Measurements from ENCODE around the gene TECTA.
"Not testable (repeated sequence)": the region's sequence is repeated elsewhere in the genome, so short reads cannot be mapped to it uniquely, and the experiment has no call there.

TECTA gene

GRCh38 chr11:121129362-121130340, 28.6 kb downstream of the TECTA start:
- DNase-seq (ENCODE audit: low read depth) = no peak

GRCh38 chr11:121131656-121132055, 30.6 kb downstream of the TECTA start:
- DNase-seq (ENCODE audit: low read depth) = no peak

GRCh38 chr11:121132211-121132976, 31.4 kb downstream of the TECTA start:
- DNase-seq (ENCODE audit: low read depth) = no peak

- no peak for DNase-seq (ENCODE audit: low read depth)
These were observed 33.8 kb downstream of the TECTA start for GRCh38 chr11:121134741-121135312.

- no peak for DNase-seq (ENCODE audit: low read depth)
These were observed 36.0 kb downstream of the TECTA start for GRCh38 chr11:121137005-121137404.

GRCh38 chr11:121138259-121138658, 37.2 kb downstream of the TECTA start:
- no peak for DNase-seq (ENCODE audit: low read depth)

- DNase-seq (ENCODE audit: low read depth) = no peak
These were observed 39.3 kb downstream of the TECTA start for GRCh38 chr11:121140369-121140768.

GRCh38 chr11:121141066-121141465, 40.0 kb downstream of the TECTA start:
- DNase-seq (ENCODE audit: low read depth) = no peak

- DNase-seq (ENCODE audit: low read depth) = no peak
These were observed 42.9 kb downstream of the TECTA start for GRCh38 chr11:121143921-121144320.

- DNase-seq (ENCODE audit: low read depth) = no peak
These were observed 43.7 kb downstream of the TECTA start for GRCh38 chr11:121144723-121145122.

- no peak for DNase-seq (ENCODE audit: low read depth)
These were observed 44.8 kb downstream of the TECTA start for GRCh38 chr11:121145826-121146225.

GRCh38 chr11:121149116-121149515, 48.1 kb downstream of the TECTA start:
- DNase-seq (ENCODE audit: low read depth) = no peak

- DNase-seq (ENCODE audit: low read depth) = no peak
These were observed 50.2 kb downstream of the TECTA start for GRCh38 chr11:121151207-121151688.

GRCh38 chr11:121152764-121153163, 51.7 kb downstream of the TECTA start:
- DNase-seq (ENCODE audit: low read depth) = no peak

GRCh38 chr11:121153472-121153871, 52.4 kb downstream of the TECTA start:
- no peak for DNase-seq (ENCODE audit: low read depth)

GRCh38 chr11:121154486-121155314, 53.7 kb downstream of the TECTA start:
- DNase-seq (ENCODE audit: low read depth) = no peak

- no peak for DNase-seq (ENCODE audit: low read depth)
These were observed 56.7 kb downstream of the TECTA start for GRCh38 chr11:121157756-121158155.

GRCh38 chr11:121159741-121160140, 58.7 kb downstream of the TECTA start:
- DNase-seq (ENCODE audit: low read depth) = no peak

GRCh38 chr11:121161349-121161917, 60.4 kb downstream of the TECTA start:
- DNase-seq (ENCODE audit: low read depth) = no peak

GRCh38 chr11:121163658-121164308, 62.7 kb downstream of the TECTA start:
- no peak for DNase-seq (ENCODE audit: low read depth)

GRCh38 chr11:121177629-121178028, 76.6 kb downstream of the TECTA start:
- DNase-seq (ENCODE audit: low read depth) = not testable (repeated sequence)

All from activated T-cell treated with anti-CD3 and anti-CD28 coated beads for 48 hours (primary cell).